GM04504 (cell line): Measurements from ENCODE around the gene OVOL2.
"Not testable (repeated sequence)": the region's sequence is repeated elsewhere in the genome, so short reads cannot be mapped to it uniquely, and the experiment has no call there.

Experiments used
- DNase-seq: peaks from one replicate; pipeline ENCODE4 v3.0.0-alpha.2; 2012; ENCODE audit warnings: low read depth

Gene OVOL2

GRCh38 chr20:18057994-18058349 is 256 bp upstream of the OVOL2 start:
- DNase-seq = no peak

GRCh38 chr20:18056174-18057100 is 1.3 kb downstream of the OVOL2 start:
- DNase-seq = no peak

- DNase-seq = no peak
These were observed 2.5 kb downstream of the OVOL2 start for GRCh38 chr20:18055261-18055660.

- DNase-seq = no peak
These were observed 4.9 kb downstream of the OVOL2 start for GRCh38 chr20:18052856-18053255.

GRCh38 chr20:18050628-18051027 is 7.1 kb downstream of the OVOL2 start:
- DNase-seq = no peak

GRCh38 chr20:18048176-18048575 is 9.5 kb downstream of the OVOL2 start:
- no peak for DNase-seq

GRCh38 chr20:18046535-18046934 is 11.2 kb downstream of the OVOL2 start:
- no peak for DNase-seq

GRCh38 chr20:18042229-18042628 is 15.5 kb downstream of the OVOL2 start:
- DNase-seq = no peak

- no peak for DNase-seq
These were observed 16.3 kb downstream of the OVOL2 start for GRCh38 chr20:18041462-18041861.

GRCh38 chr20:18039063-18039462 is 18.7 kb downstream of the OVOL2 start:
- DNase-seq = no peak

- DNase-seq = no peak
These were observed 23.7 kb downstream of the OVOL2 start for GRCh38 chr20:18034039-18034438.

- DNase-seq = no peak
These were observed 24.5 kb downstream of the OVOL2 start for GRCh38 chr20:18032977-18033892.

GRCh38 chr20:18031888-18032509 is 25.7 kb downstream of the OVOL2 start:
- no peak for DNase-seq

- no peak for DNase-seq
These were observed 26.7 kb downstream of the OVOL2 start for GRCh38 chr20:18031050-18031449.

GRCh38 chr20:18030020-18030419 is 27.7 kb downstream of the OVOL2 start:
- DNase-seq = no peak

GRCh38 chr20:18027011-18027410 is 30.7 kb downstream of the OVOL2 start:
- DNase-seq = not testable (repeated sequence)

GRCh38 chr20:18024606-18025127 is 33.0 kb downstream of the OVOL2 start:
- no peak for DNase-seq

- no peak for DNase-seq
These were observed 36.8 kb downstream of the OVOL2 start for GRCh38 chr20:18020931-18021330.

GRCh38 chr20:18019068-18019467 is 38.6 kb downstream of the OVOL2 start:
- DNase-seq = no peak

GRCh38 chr20:18018100-18018499 is 39.6 kb downstream of the OVOL2 start:
- DNase-seq = no peak

GRCh38 chr20:18016772-18017171 is 40.9 kb downstream of the OVOL2 start:
- no peak for DNase-seq

GRCh38 chr20:18014411-18014810 is 43.3 kb downstream of the OVOL2 start:
- no peak for DNase-seq
